Keratinocyte (primary cell): ENCODE data around the gene FUT6. TPM values are rescaled to one million over a fixed set of nuclear protein-coding genes. Genes with fewer than 3 reads are reported as not detected.

Experiments used
- DNase-seq: peaks from one replicate; pipeline ENCODE4 v3.0.0-alpha.2; 2011; ENCODE audit warnings: low read depth, missing footprints, low spot score
- FAIRE-seq: peaks from 2 replicates; lab custom pipeline; 2011; peaks lifted over from hg19 to GRCh38; lab: Jason Lieb, UNC
- H2AFZ ChIP-seq: 2 replicates; pipeline ENCODE4 v1.6.0; 2012; ENCODE audit warnings: low read length, control low read depth, inconsistent platforms; ENCODE audit not compliant: control insufficient read depth
- H3K27ac ChIP-seq: 2 replicates; pipeline ENCODE4 v1.5.1; 2011; ENCODE audit warnings: low read length; ENCODE audit not compliant: control insufficient read depth, insufficient read depth
- H3K27me3 ChIP-seq: 3 replicates; pipeline ENCODE4 v1.6.0; 2011; ENCODE audit warnings: low read length; ENCODE audit not compliant: control insufficient read depth, insufficient read depth; ENCODE audit errors: extremely low read depth
- H3K36me3 ChIP-seq, 2 experiments: 2 replicates in 1 of 2; 3 replicates in 1 of 2; pipeline ENCODE4 v1.5.1; 2011; ENCODE audit warnings: low read length in 2 of 2, mild to moderate bottlenecking in 1 of 2; ENCODE audit not compliant: control insufficient read depth in 2 of 2, insufficient read depth in 2 of 2; ENCODE audit errors: extremely low read depth in 1 of 2
- H3K4me1 ChIP-seq: 3 replicates; pipeline ENCODE4 v1.5.1; 2011; ENCODE audit warnings: low read length; ENCODE audit not compliant: control insufficient read depth, insufficient read depth; ENCODE audit errors: extremely low read depth
- H3K4me2 ChIP-seq: 3 replicates; pipeline ENCODE4 v1.6.0; 2011; ENCODE audit warnings: low read depth, low read length; ENCODE audit not compliant: control insufficient read depth, insufficient read depth; ENCODE audit errors: extremely low read depth
- H3K4me3 ChIP-seq, 3 experiments: fragments of 200-600 bp in 1 of 3; sonication (generic) in 1 of 3; 2 replicates in 2 of 3; 3 replicates in 1 of 3; pipeline ENCODE4 v1.5.1; 2011 to 2016; ENCODE audit warnings: low read length in 3 of 3, mild to moderate bottlenecking in 3 of 3, control low read depth in 2 of 3, inconsistent platforms in 1 of 3, low read depth in 1 of 3, mixed read lengths in 1 of 3, mixed run types in 1 of 3, moderate library complexity in 1 of 3; ENCODE audit not compliant: control insufficient read depth in 2 of 3, insufficient read depth in 2 of 3; ENCODE audit errors: extremely low read depth in 1 of 3
- H3K79me2 ChIP-seq: 2 replicates; pipeline ENCODE4 v1.6.0; 2012; ENCODE audit warnings: low read length; ENCODE audit not compliant: control insufficient read depth, insufficient read depth
- H3K9ac ChIP-seq: 3 replicates; pipeline ENCODE4 v1.6.0; 2011; ENCODE audit warnings: low read length; ENCODE audit not compliant: control insufficient read depth, insufficient read depth; ENCODE audit errors: extremely low read depth
- H3K9me1 ChIP-seq: 3 replicates; pipeline ENCODE4 v1.6.0; 2011; ENCODE audit warnings: low read length; ENCODE audit not compliant: control insufficient read depth, insufficient read depth; ENCODE audit errors: extremely low read depth
- H3K9me3 ChIP-seq: 2 replicates; pipeline ENCODE4 v1.5.1; 2012; ENCODE audit warnings: low read depth, low read length; ENCODE audit not compliant: control insufficient read depth
- H4K20me1 ChIP-seq: 3 replicates; pipeline ENCODE4 v1.6.0; 2011; ENCODE audit warnings: low read length; ENCODE audit not compliant: control insufficient read depth, insufficient read depth; ENCODE audit errors: extremely low read depth
- CTCF ChIP-seq, 3 experiments: IDR thresholded peaks in 1 of 3; conservative IDR thresholded peaks in 1 of 3; optimal IDR thresholded peaks in 1 of 3; 2 replicates in 2 of 3; 3 replicates in 1 of 3; pipeline versions ENCODE3 to v1.5.1; 2011; ENCODE audit warnings: low read length in 3 of 3, mild to moderate bottlenecking in 3 of 3, moderate library complexity in 2 of 3, control low read depth in 1 of 3, inconsistent platforms in 1 of 3; ENCODE audit not compliant: insufficient read depth in 2 of 3; ENCODE audit errors: extremely low read depth in 1 of 3
- EZH2 ChIP-seq: IDR thresholded peaks from one replicate; pipeline ENCODE4 v1.6.1; 2012; ENCODE audit warnings: inconsistent platforms, mild to moderate bottlenecking, low read length, moderate library complexity
- dilution Hi-C: fragments of 300-500 bp; cut with MboI; formaldehyde crosslinking; loops from one replicate; pipeline ENCODE4 v1.7.0; 2020; ENCODE audit warnings: low sequenced_read_pairs; ENCODE audit not compliant: extremely low pct_ligation_motif_present
- polyA plus RNA-seq, 5 experiments: library from polyadenylated mRNA; depleted of rRNA in 3 of 5; stranded (reverse) in 3 of 5; stranded (forward) in 1 of 5; unstranded in 1 of 5; fragments of >200 nt; gene quantifications; 1 replicate in 1 of 5; 2 replicates in 3 of 5; 3 replicates in 1 of 5; pipeline versions ENCODE4 v1.2.1 to v1.2.3, GENCODE V29; 2011 to 2012; ENCODE audit warnings: missing spikeins in 2 of 5, low read depth in 1 of 5, low replicate concordance in 1 of 5

The FUT6 gene
- polyA plus RNA-seq, 1 donor (not counting 4 experiments of a cell fraction or from before 2014, with no cell fraction given) = not detected

GRCh38 chr19:5787409-5788182 lies 51.9 kb downstream of the FUT6 start:
- dilution Hi-C loops = no loop called here
- TF ChIP-seq EZH2 = no peak
- no peak for TF ChIP-seq CTCF (optimal IDR thresholded peaks at IDR 0.05 in 1 of 3, IDR thresholded peaks at IDR 0.05 in 1 of 3, conservative IDR thresholded peaks at IDR 0.05 in 1 of 3; ENCODE audit: extremely low read depth in 1 of 3, insufficient read depth in 2 of 3, low read length in 3 of 3)
- Histone ChIP-seq H3K4me1 (peaks cover 12% of the 10 kb centered on the region), H4K20me1 (no peaks in the 10 kb centered on the region), H3K27ac (no peak overlapping the region), H3K9me3 (no peaks in the 10 kb centered on the region), H3K4me2 (no peak overlapping the region), H3K36me3 (peaks cover 24 to 48% of the 10 kb centered on the region in 2 experiments), H3K4me3 (no peak overlapping the region), H3K9me1 (no peaks in the 10 kb centered on the region), H3K27me3 (no peaks in the 10 kb centered on the region), H3K79me2 (peaks cover 7% of the 10 kb centered on the region), H2AFZ (no peak overlapping the region), H3K9ac (no peak overlapping the region)
- FAIRE-seq = no peak
- DNase-seq = no peak

GRCh38 chr19:5786593-5787408 lies 52.7 kb downstream of the FUT6 start:
- H3K4me3 ChIP-seq = no peak overlapping the region
- H3K4me1 ChIP-seq = peaks cover 12% of the 10 kb centered on the region
- no peak overlapping the region for H2AFZ ChIP-seq
- no peaks in the 10 kb centered on the region for H3K27me3 ChIP-seq
- dilution Hi-C loops = no loop called here
- TF ChIP-seq CTCF (optimal IDR thresholded peaks at IDR 0.05 in 1 of 3, IDR thresholded peaks at IDR 0.05 in 1 of 3, conservative IDR thresholded peaks at IDR 0.05 in 1 of 3; ENCODE audit: extremely low read depth in 1 of 3, insufficient read depth in 2 of 3, low read length in 3 of 3) (no peak), EZH2 (no peak)
- no peak overlapping the region for H3K4me2 ChIP-seq
- DNase-seq (no peak), FAIRE-seq (no peak)
- H3K36me3 ChIP-seq = peaks cover 24 to 48% of the 10 kb centered on the region in 2 experiments
- no peaks in the 10 kb centered on the region for H3K9me1 ChIP-seq
- H4K20me1 ChIP-seq = no peaks in the 10 kb centered on the region
- peaks cover 7% of the 10 kb centered on the region for H3K79me2 ChIP-seq
- no peaks in the 10 kb centered on the region for H3K9me3 ChIP-seq
- no peak overlapping the region for H3K9ac ChIP-seq
- H3K27ac ChIP-seq = no peak overlapping the region
